ENCODE data around the gene NRXN3.

DNA sequence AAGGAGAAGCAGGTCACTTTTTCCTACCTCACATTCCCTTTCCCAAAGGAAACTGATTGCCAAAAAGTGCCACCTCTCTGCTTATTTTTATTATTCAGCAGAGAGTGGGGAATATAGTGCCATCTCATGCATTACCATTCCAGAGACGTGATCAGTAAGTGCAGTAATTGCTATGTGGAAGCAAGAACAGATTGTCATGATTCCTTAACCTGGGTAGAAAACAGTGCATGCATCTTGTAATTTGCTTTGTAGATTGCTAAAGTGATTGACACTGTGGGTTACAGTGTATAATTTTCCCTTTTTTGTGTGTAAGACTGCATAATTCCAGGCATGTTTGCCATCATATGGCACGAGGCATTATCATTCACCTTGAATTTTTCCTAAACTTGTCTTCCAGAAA is 1708.6 kb downstream of the NRXN3 start:
- TF ChIP-seq FOXM1 (IDR thresholded peaks at IDR 0.05; ENCODE audit: borderline replicate concordance): no peak
- no peak for TF ChIP-seq BHLHE40 (IDR thresholded peaks at IDR 0.05; ENCODE audit: borderline replicate concordance)
- no peak for TF ChIP-seq TARDBP (IDR thresholded peaks at IDR 0.05)
- no peak for TF ChIP-seq ZNF384 (IDR thresholded peaks at IDR 0.05)
- TF ChIP-seq CTBP1 (IDR thresholded peaks at IDR 0.05; ENCODE audit: borderline replicate concordance): no peak
- TF ChIP-seq ELF4 (IDR thresholded peaks at IDR 0.05): no peak
- TF ChIP-seq SUZ12 (IDR thresholded peaks at IDR 0.05): no peak

All from HEK293T (cell line).